NCI-H82 treated with DMSO at 0.1 percent for 48 hours (cell line): Measurements from ENCODE around the gene CHST4.
"Not testable (repeated sequence)": the region's sequence is repeated elsewhere in the genome, so short reads cannot be mapped to it uniquely, and the experiment has no call there.

Experiments used
- DNase-seq: peaks from one replicate; lab custom pipeline; 2025; ENCODE audit not compliant: unreplicated experiment; lab: John Stamatoyannopoulos, UW

CHST4 gene

DNA sequence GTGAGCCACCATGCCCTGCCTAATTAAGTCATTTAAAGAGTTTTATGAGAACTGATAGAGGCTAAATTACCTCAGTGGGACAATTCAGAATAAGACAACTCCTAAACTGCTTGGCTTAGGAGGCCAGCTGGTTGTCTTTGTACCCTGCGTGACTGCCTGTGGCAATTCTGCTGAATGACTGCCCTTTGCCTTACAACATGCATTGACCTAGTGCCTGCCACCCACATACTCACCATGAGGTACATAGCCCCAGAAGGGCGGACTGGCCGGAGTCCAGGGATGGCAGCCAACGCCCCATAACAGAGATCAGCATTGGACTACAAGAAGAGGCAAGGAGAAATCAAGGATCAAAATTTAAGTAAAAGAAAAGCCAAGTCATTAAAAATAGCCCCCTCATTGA is 43.4 kb downstream of the CHST4 start:
- DNase-seq: no peak

- DNase-seq: no peak
Measured at GRCh38 chr16:71570144-71570543, 43.9 kb downstream of the CHST4 start.

DNA sequence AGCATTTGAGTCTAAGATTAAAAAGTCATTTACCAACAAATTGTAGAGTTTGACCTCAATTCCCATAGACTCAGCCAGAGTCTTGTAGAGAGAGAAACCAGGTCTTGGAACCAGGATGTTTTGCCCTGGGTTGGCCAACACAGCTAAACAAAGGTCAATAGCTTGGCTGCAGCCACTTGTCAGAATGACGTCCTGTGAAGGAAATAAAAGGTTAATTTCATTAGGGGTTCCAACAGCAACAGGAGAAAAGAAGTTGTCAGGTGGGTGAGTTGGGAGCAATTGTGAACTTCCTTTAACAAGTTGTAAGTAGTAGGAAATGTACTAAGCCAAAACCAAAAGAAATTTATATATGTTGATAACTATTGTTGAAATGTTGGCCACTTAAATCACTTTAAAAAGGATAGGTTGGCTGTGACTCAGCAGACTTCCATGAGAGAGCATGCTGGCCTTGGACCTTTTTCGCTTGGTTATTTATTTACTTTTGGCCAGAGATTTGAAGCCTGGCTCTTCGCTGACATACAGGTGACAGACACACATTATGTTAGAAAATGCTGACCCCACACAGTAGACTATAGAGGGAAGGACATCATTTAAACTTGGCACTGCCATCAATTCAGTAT is 46.4 kb downstream of the CHST4 start:
- DNase-seq: no peak

DNA sequence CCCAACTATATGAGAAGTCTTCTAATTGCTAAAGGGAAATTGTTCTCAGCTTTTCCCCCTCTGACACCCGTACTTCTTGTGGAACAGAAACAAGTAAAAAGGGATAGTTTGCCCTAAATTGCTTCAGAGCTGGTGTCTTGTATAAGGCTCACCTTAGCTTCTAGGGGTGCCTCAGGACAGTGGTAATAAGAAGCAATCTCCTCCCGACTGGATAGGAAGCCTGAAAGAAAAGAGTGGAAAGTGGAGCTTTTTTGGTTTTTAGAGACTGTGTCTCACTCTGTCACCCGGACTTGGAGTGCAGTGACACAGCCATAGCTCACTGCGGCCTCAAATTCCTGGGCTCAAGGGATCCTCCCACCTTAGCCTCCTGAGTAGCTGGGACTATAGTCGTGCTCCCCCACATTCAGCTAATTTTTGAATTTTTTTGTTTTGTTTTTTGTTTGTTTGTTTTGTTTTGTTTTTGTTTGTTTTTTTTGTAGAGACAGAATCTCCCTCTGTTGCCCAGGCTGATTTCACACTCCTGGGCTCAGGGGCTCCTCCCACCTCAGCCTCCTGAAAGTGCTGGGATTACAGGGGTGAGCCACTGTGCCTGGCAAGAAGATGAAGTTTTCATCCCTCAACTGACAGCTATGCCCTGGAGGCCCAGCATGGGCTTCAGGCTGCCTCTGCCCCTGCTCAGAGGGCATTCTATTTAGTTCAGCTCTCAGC is 47.3 kb downstream of the CHST4 start:
- DNase-seq: no peak

DNA sequence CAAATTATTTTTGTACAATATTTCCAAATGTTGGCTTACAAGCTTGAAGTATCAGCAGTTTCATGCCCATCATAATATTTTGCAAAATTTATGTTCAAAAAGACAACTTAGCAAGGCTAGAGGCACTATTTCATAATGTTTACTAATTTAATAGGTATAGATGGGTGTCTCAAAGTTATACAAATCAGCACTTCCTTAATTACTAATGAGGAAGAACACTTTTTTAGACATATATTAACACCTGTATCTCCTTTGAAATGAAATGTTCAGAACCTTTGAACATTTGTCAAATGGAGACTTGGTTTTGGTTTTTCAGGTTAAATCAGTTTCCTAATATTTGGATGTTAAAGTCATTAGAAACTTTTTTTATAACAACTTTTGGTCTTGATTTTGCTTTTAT is 48.5 kb downstream of the CHST4 start:
- no peak for DNase-seq

DNA sequence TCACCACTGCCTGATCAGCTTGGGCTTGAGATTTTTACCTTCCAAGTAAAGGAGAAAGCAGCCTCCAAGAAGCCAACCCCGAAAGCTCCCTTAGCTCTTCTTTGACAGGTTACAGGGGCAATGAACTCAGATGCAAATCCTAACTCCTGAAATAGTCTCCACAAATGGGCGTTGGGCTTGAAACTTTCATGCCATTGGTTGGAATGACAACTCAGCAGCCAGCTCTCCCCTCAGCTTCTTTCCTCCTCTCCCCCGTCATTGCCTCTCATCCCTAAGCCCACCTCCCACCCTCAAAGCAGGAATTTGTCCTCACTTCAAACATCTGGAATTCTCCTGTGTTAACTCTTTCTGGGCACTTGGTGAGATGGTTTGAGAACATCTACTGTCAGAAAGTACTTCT is 50.7 kb downstream of the CHST4 start, which contains the start of gene TAT:
TAT (minus strand) TSS at position 122 of the 400 bp plus-strand sequence. CDS start 677 bp downstream, outside the sequence.
- no peak for DNase-seq

DNA sequence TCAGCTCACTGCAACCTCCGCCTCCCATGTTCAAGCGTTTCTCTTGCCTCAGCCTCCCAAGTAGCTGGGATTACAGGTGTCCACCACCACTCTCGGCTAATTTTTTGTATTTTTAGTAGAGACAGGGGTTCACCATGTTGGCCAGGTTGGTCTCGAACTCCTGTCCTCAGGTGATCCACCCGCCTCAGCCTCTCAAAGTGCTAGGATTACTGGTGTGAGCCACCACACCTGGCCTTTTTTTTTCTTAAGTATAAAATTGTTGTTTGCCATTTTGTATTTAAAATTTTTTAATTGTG is 56.3 kb downstream of the CHST4 start:
- not testable (repeated sequence) for DNase-seq

DNA sequence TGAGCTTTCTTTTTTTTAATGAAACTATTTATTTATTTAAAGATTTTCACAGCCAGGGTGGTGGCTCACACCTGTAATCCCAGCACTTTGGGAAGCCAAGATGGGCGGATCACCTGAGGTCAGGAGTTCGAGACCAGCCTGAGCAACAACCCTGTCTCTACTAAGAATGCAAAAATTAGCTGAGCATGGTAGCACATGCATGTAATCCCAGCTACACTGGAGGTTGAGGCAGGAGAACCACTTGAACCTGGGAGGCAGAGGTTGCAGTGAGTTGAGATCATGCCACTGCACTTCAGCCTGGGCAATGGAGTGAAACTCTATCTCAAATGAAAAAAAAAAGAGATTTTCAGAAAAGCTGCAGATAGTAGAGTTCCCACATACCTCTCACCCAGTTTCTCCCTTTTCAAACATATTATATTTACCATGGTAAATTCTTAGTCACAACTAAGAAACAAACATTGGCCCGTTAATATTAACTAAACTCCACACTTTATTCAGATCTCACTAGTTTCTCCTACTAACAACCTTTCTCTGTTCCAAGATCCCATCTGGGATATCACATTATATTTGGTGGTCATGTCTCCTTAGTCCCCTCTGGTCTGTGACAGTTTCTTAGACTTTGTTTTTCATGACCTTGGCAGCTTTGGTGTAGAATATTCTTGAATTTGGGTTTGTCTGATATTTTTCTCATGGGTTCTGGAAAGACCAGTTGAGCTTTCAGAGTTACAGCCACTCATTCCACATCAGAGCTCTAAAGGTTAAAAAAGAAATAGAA is 58.5 kb downstream of the CHST4 start:
- no peak for DNase-seq

DNA sequence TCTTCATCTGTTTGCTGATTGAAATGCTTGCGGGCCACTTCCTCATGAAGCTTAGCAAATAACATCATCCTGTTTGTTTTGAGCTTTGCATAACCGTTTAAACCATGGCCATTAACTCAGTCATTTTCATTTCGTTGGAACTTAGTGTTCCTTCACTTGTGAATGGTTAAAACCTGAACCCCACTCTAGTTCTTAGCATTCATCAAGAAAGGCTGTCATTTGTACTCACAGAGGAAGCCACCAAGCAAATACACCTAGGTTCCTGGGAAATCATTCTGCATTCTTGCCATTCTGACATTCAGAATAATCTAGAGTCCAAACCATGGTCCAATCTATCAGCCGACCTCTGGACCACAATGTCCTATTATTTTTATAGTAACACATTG is 59.1 kb downstream of the CHST4 start:
- no peak for DNase-seq
